Measurements from ENCODE around the gene WSCD1. TPM values are rescaled to one million over a fixed set of nuclear protein-coding genes. Genes with fewer than 3 reads are reported as not detected.

The WSCD1 gene
- total and polyA plus RNA-seq, 2 of the 4 experiments (the other 2 are of a cell fraction): 0.07 TPM; not detected in 1

DNA sequence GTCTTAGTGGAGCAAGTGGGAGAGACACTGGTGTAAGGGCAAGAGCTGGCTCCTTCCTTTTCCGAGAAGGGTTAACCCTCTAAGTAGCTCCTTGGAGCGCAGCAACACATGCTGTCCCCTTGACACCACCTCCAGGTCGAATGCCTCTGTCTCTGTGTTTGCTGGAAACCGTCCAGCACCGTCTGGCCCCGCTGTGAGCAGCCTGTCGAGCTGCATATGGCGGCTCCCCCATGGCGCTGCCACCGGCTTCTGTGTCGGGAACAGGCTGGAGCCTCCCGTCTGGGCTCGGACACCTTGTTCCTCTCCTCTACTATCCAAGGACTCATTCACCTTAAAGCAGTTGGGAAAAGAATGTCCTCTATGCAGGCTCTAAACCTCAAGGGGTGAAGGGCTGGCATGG, 28.9 kb upstream of the WSCD1 start:
- Histone ChIP-seq H3K79me1 (ENCODE audit: low read depth in 1 of 2, low read length in 2 of 2) (no peaks in the 10 kb centered on the region), H2BK20ac (ENCODE audit: low read depth, low read length) (no peak overlapping the region), H2BK120ac (ENCODE audit: low read depth, low read length) (no peak overlapping the region), H3K4ac (ENCODE audit: low read depth, low read length) (no peak overlapping the region), H2AK9ac (replicated peaks; ENCODE audit: low read depth, low read length, poor library complexity) (no peak overlapping the region), H4K8ac (ENCODE audit: low read depth in 2 of 2, low read length in 2 of 2) (no peak overlapping the region), H2BK5ac (ENCODE audit: low read depth, low read length, poor library complexity, severe bottlenecking) (no peak overlapping the region), H3K4me3 (ENCODE audit: insufficient read depth, low read depth, low read length) (no peak overlapping the region), H3K56ac (ENCODE audit: extremely low read depth, insufficient read depth, low read length) (no peak overlapping the region), H3K9me3 (ENCODE audit: control insufficient read depth, insufficient read depth, low read length) (peaks cover 3% of the 10 kb centered on the region; the same call in 1 of the 2 replicates), H3K27ac (ENCODE audit: insufficient read depth, low read length) (no peak overlapping the region), H3K14ac (replicated peaks; ENCODE audit: low read depth, low read length) (no peak overlapping the region), H4K91ac (ENCODE audit: insufficient read depth, low read depth, low read length) (no peak overlapping the region), H3K36me3 (ENCODE audit: control insufficient read depth, insufficient read depth, low read length) (no peaks in the 10 kb centered on the region), H3K9ac (ENCODE audit: low read depth, low read length) (no peak overlapping the region), H2AFZ (replicated peaks; ENCODE audit: low read length, poor library complexity) (no peak overlapping the region), H3K4me1 (ENCODE audit: control insufficient read depth, insufficient read depth, low read length) (no peaks in the 10 kb centered on the region), H3K23ac (ENCODE audit: low read depth, low read length) (no peak overlapping the region), H3K9me1 (ENCODE audit: insufficient read depth, low read length) (no peaks in the 10 kb centered on the region), H4K20me1 (ENCODE audit: insufficient read depth, low read length) (no peaks in the 10 kb centered on the region), H4K5ac (ENCODE audit: low read depth, low read length) (no peak overlapping the region), H3K27me3 (ENCODE audit: control insufficient read depth, insufficient read depth, low read length) (no peaks in the 10 kb centered on the region), H2BK15ac (ENCODE audit: low read depth, low read length) (no peak overlapping the region), H3K18ac (ENCODE audit: low read depth, low read length) (no peak overlapping the region), H3K4me2 (ENCODE audit: low read depth, low read length) (no peak overlapping the region), H2AK5ac (ENCODE audit: low read depth, low read length) (no peak overlapping the region)
- intact Hi-C loops (cut with micrococcal nuclease): no loop called here
- WGBS, 2 experiments (ENCODE audit: extremely low coverage in 2 of 2, insufficient read length in 1 of 2): 20% methylated on average over 1 of the region's 13 CpGs; no CpG with 5 or more reads in 1 of the 2 experiments
- dilution Hi-C loops (cut with HindIII; ENCODE audit: low sequenced_read_pairs, unreplicated experiment): no loop called here
- TF ChIP-seq NFE2L2 (IDR thresholded peaks at IDR 0.05; ENCODE audit: low read depth, low read length): no peak
- no peak for TF ChIP-seq POLR2A (IDR thresholded peaks at IDR 0.05; ENCODE audit: low read depth, low read length)
- TF ChIP-seq CTCF (conservative IDR thresholded peaks at IDR 0.05; ENCODE audit: low read depth, low read length): no peak
- TF ChIP-seq MAZ (IDR thresholded peaks at IDR 0.05; ENCODE audit: borderline replicate concordance, low read depth, low read length): no peak
- TF ChIP-seq CHD1 (IDR thresholded peaks at IDR 0.05; ENCODE audit: low read depth, low read length): no peak
- TF ChIP-seq BHLHE40 (IDR thresholded peaks at IDR 0.05; ENCODE audit: low read depth, low read length): no peak
- TF ChIP-seq, protein P1, sequence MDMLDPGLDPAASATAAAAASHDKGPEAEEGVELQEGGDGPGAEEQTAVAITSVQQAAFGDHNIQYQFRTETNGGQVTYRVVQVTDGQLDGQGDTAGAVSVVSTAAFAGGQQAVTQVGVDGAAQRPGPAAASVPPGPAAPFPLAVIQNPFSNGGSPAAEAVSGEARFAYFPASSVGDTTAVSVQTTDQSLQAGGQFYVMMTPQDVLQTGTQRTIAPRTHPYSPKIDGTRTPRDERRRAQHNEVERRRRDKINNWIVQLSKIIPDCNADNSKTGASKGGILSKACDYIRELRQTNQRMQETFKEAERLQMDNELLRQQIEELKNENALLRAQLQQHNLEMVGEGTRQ (IDR thresholded peaks at IDR 0.05; ENCODE audit: low read depth, low read length): no peak
- TF ChIP-seq SMC3 (IDR thresholded peaks at IDR 0.05; ENCODE audit: low read depth, low read length): no peak
- TF ChIP-seq FOS (IDR thresholded peaks at IDR 0.05; ENCODE audit: low read depth, low read length): no peak
- no peak for TF ChIP-seq RFX5 (IDR thresholded peaks at IDR 0.05; ENCODE audit: low read depth, low read length)
- TF ChIP-seq RCOR1 (IDR thresholded peaks at IDR 0.05; ENCODE audit: insufficient replicate concordance, low read length): no peak
- no peak for TF ChIP-seq RAD21 (IDR thresholded peaks at IDR 0.05; ENCODE audit: low read length)
- no peak for TF ChIP-seq CEBPB (IDR thresholded peaks at IDR 0.05; ENCODE audit: low read depth, low read length)
- ChIA-PET CTCF (no interaction called here), POLR2A (ENCODE audit: unreplicated experiment) (no interaction called here)
- DNase-seq (no peak), ATAC-seq (ENCODE audit: low read depth) (no peak)
- no TSS peak for BruUV-seq (replicated peaks)
- in situ Hi-C loops (cut with MboI; ENCODE audit: low sequenced_read_pairs): no loop called here

All from IMR-90 (cell line).